Tibial nerve (tissue), 4 donors: ENCODE results near the gene MBD2. TPM values are rescaled to one million over a fixed set of nuclear protein-coding genes. Genes with fewer than 3 reads are reported as not detected.

Experiments
- DNase-seq, 2 donors: peaks; one replicate each; pipeline ENCODE4 v3.0.0-alpha.2; 2019; ENCODE audit warnings: low spot score in 2 of 2
- H3K27ac ChIP-seq, 4 donors: fragments of 200-600 bp; sonication (generic) in 3 of 4; one replicate each; pipeline ENCODE4 v1.5.1; 2017 to 2019; ENCODE audit warnings: mild to moderate bottlenecking in 1 of 4
- H3K27me3 ChIP-seq, 2 donors: fragments of 200-600 bp; sonication (generic) in 1 of 2; one replicate each; pipeline versions ENCODE4 v1.5.1 to v1.6.0; 2017 to 2019
- H3K36me3 ChIP-seq, 3 donors: fragments of 200-600 bp; sonication (generic); one replicate each; pipeline ENCODE4 v1.5.1; 2018 to 2019
- H3K4me1 ChIP-seq, 4 donors: fragments of 200-600 bp; sonication (generic) in 3 of 4; one replicate each; pipeline ENCODE4 v1.5.1; 2017 to 2019
- H3K4me3 ChIP-seq, 4 donors: fragments of 200-600 bp; sonication (generic) in 3 of 4; one replicate each; pipeline ENCODE4 v1.5.1; 2017 to 2019; ENCODE audit warnings: mild to moderate bottlenecking in 1 of 4, moderate library complexity in 1 of 4
- H3K9me3 ChIP-seq, 4 donors: fragments of 200-600 bp; sonication (generic) in 3 of 4; one replicate each; pipeline ENCODE4 v1.5.1; 2017 to 2019
- CTCF ChIP-seq, 5 experiments: fragments of 200-600 bp in 3 of 5; fragments of 450-650 bp in 2 of 5; sonication (generic) in 3 of 5; IDR thresholded peaks; one replicate each; pipeline ENCODE4 v1.5.1; 2016 to 2019; ENCODE audit warnings: antibody characterized with exemption in 5 of 5, mild to moderate bottlenecking in 3 of 5, moderate library complexity in 2 of 5
- EP300 ChIP-seq, 2 donors: sonication (generic); formaldehyde crosslinking; IDR thresholded peaks; one replicate each; pipeline ENCODE4 v1.6.1; 2017; ENCODE audit warnings: antibody characterized with exemption in 2 of 2, mild to moderate bottlenecking in 1 of 2
- POLR2A ChIP-seq, 2 donors: fragments of 450-650 bp; IDR thresholded peaks; one replicate each; pipeline ENCODE4 v1.6.1; 2017; ENCODE audit warnings: antibody characterized with exemption in 2 of 2, mild to moderate bottlenecking in 2 of 2, moderate library complexity in 2 of 2
- WGBS, 2 donors: methylation state at CpG; one replicate each; pipeline ENCODE4 v1.1.5; 2018; 5-methylcytosine and 5-hydroxymethylcytosine counted together
- total RNA-seq, 4 donors: library from RNA; depleted of rRNA; stranded (reverse); fragments of >200 nt; gene quantifications; one replicate each; pipeline ENCODE4 v1.1.0, GENCODE V29; 2016

Gene MBD2
- total RNA-seq, 4 donors from 2014 or later: 32.1 to 60.6 (median 37.8) TPM

GRCh38 chr18:54147439-54147838, 77.0 kb downstream of the MBD2 start:
- peak overlapping the region in 2 of 4 donors; percentile 83 to 95 for H3K27ac ChIP-seq
- no peak for TF ChIP-seq EP300 (IDR thresholded peaks at IDR 0.05)
- TF ChIP-seq POLR2A (IDR thresholded peaks at IDR 0.05): no peak
- no peak for TF ChIP-seq CTCF (IDR thresholded peaks at IDR 0.05)

GRCh38 chr18:54141041-54141608, 83.3 kb downstream of the MBD2 start:
- 75 to 76% methylated on average over 3 of the region's 3 CpGs for WGBS, 2 donors
- peaks cover 0 to 60% (median 0%) of the 10 kb centered on the region in 3 donors for H3K36me3 ChIP-seq
- no peak for DNase-seq

More at GRCh38 chr18:54147439-54147838, 77.0 kb downstream of the MBD2 start:
- H3K36me3 ChIP-seq: peaks cover 0 to 26% (median 0%) of the 10 kb centered on the region in 3 donors
- H3K9me3 ChIP-seq: peaks cover 0 to 13% (median 3%) of the 10 kb centered on the region in 4 donors
- 78 to 82% methylated on average over 2 of the region's 2 CpGs for WGBS, 2 donors
- DNase-seq: no peak
- peaks cover 0 to 19% (median 2%) of the 10 kb centered on the region in 4 donors for H3K4me1 ChIP-seq
- no peak overlapping the region for H3K4me3 ChIP-seq
- no peaks in the 10 kb centered on the region for H3K27me3 ChIP-seq

GRCh38 chr18:54140641-54141040, 83.8 kb downstream of the MBD2 start:
- 86 to 93% methylated on average over 1 of the region's 1 CpG for WGBS, 2 donors
- DNase-seq: no peak
- no peak overlapping the region for H3K4me3 ChIP-seq
- no peaks in the 10 kb centered on the region for H3K4me1 ChIP-seq
- peaks cover 0 to 29% (median 3%) of the 10 kb centered on the region in 4 donors for H3K9me3 ChIP-seq
- peaks cover 0 to 60% (median 0%) of the 10 kb centered on the region in 3 donors for H3K36me3 ChIP-seq
- TF ChIP-seq POLR2A (IDR thresholded peaks at IDR 0.05) (no peak), EP300 (IDR thresholded peaks at IDR 0.05) (no peak), CTCF (IDR thresholded peaks at IDR 0.05) (no peak)
- no peak overlapping the region for H3K27ac ChIP-seq
- no peaks in the 10 kb centered on the region for H3K27me3 ChIP-seq

More at GRCh38 chr18:54141041-54141608, 83.3 kb downstream of the MBD2 start:
- Histone ChIP-seq H3K27me3 (no peaks in the 10 kb centered on the region), H3K27ac (no peak overlapping the region), H3K4me3 (no peak overlapping the region), H3K9me3 (peaks cover 0 to 29% (median 3%) of the 10 kb centered on the region in 4 donors), H3K4me1 (no peaks in the 10 kb centered on the region)
- no peak for TF ChIP-seq EP300 (IDR thresholded peaks at IDR 0.05)
- TF ChIP-seq POLR2A (IDR thresholded peaks at IDR 0.05): no peak
- TF ChIP-seq CTCF (IDR thresholded peaks at IDR 0.05): no peak

- H3K4me1 ChIP-seq: no peaks in the 10 kb centered on the region
- 67 to 77% methylated on average over 3 of the region's 3 CpGs for WGBS, 2 donors
- H3K9me3 ChIP-seq: peaks cover 0 to 17% (median 0%) of the 10 kb centered on the region in 4 donors
- H3K36me3 ChIP-seq: peaks cover 0 to 21% (median 0%) of the 10 kb centered on the region in 3 donors
- H3K27me3 ChIP-seq: no peaks in the 10 kb centered on the region
- H3K27ac ChIP-seq: no peak overlapping the region
- no peak overlapping the region for H3K4me3 ChIP-seq
- TF ChIP-seq CTCF (IDR thresholded peaks at IDR 0.05) (no peak), EP300 (IDR thresholded peaks at IDR 0.05) (no peak)
- DNase-seq: no peak
These were observed 89.3 kb downstream of the MBD2 start for GRCh38 chr18:54135216-54135615.

- no peak for DNase-seq
- Histone ChIP-seq H3K9me3 (peaks cover 0 to 6% (median 0%) of the 10 kb centered on the region in 4 donors), H3K4me1 (no peaks in the 10 kb centered on the region), H3K4me3 (no peak overlapping the region), H3K27ac (no peak overlapping the region), H3K36me3 (peaks cover 0 to 10% (median 0%) of the 10 kb centered on the region in 3 donors), H3K27me3 (no peaks in the 10 kb centered on the region)
- TF ChIP-seq CTCF (IDR thresholded peaks at IDR 0.05) (no peak), EP300 (IDR thresholded peaks at IDR 0.05) (no peak), POLR2A (IDR thresholded peaks at IDR 0.05) (no peak)
These were observed 90.4 kb downstream of the MBD2 start for GRCh38 chr18:54134053-54134452.
